GM18861 (cell line): ENCODE data around the gene MCM3AP.

Experiments used
- ATAC-seq: cut with Tn5 transposase; IDR thresholded peaks from one replicate; pipeline ENCODE4 v1.9.1; 2021; ENCODE audit not compliant: unreplicated experiment

MCM3AP gene

DNA sequence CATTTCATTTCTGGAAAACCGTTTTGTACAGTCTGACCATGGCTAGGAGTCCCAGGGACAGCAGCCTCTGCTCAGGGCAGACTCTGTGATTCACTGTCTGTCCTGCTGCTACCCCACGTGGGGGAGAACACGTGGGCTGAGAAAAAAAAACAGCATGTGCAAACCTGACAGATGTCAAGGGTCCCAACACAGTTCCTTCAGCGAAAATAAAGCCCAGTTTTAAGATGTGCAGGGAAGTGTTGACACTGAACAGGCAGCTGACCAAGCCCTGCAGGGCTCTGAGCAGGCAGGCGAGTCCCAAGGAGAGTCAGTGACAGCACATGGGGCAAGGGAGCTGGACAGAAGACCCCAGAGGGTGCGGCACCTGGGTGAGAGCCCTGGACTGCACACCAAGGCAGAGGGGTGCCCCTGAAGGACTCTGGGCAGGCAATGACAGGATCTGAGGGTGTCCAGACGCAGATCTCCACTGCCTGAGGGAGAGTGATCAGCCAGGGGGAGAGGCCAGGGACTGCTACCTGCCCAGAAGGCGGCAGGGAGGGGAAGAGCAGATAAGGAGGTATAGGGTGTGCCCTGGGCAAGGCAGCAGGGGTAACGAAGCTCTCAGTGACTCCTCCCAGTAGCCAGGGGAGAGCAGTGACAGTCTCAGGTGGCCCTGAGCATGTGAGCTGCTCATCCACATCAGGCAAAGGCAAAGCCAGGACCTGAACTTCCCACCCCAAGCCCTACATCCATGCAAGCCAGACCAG, 96.0 kb downstream of the MCM3AP start:
- ATAC-seq = no peak

GRCh38 chr21:46188226-46189212, 96.9 kb downstream of the MCM3AP start:
- ATAC-seq = no peak

DNA sequence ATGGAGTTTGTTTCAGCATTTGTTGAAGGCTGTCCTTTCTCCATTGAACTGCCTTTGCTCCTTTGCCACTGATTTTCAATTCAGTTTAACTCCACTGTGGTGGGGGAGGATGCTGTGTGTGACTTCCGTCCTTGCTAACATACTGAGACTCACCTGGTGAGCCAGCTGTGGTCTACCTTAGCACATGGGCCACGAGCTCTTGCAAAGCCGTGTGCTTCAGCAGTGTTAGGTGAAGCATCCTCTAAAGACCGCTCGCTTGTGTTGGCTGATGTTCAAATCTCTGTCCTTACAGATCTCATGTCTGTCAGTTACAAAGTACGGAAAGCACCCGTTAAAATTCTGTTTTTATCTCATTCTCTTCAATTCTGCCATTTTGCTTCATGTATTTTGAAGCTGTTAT, 97.6 kb downstream of the MCM3AP start:
- ATAC-seq = no peak

DNA sequence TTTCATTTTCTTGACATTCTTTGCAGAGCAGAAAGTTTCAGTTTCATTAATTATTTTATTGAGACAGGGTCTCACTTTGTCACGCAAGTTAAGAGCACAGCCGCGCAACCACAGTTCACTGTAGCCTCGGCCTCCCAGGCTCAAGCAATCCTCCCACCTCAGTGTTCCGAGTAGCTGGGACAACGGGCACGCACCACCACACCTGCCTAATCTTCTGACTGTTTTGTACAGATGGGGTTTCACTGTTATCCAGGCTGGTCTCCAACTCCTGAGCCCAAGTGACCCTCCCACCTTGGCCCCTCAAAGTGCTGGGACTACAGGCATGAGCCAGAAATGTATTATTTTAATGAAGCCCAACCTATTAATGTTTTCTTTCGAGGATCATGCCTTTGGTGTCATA, 98.2 kb downstream of the MCM3AP start:
- ATAC-seq = no peak

DNA sequence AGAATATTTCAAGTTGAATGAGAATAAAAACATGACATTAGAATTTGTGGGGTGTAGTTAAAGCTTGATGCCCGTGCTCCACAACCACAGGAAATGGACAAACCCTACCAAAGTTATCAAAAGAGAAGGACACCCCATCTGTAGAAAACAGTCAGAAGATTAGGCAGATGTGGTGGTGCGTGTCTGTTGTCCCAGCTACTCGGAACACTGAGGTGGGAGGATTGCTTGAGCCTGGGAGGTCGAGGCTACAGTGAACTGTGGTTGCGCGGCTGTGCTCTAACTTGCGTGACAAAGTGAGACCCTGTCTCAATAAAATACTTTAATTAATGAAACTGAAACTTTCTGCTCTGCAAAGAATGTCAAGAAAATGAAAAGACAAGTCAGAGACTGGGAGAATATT, 99.7 kb downstream of the MCM3AP start:
- no peak for ATAC-seq
